Subcutaneous adipose tissue (tissue), 4 donors: ENCODE data around the gene BTN1A1. TPM values are rescaled to one million over a fixed set of nuclear protein-coding genes. Genes with fewer than 3 reads are reported as not detected.

Source experiments
- CTCF ChIP-seq: fragments of 450-650 bp; IDR thresholded peaks from one replicate; pipeline ENCODE4 v1.5.1; 2016; ENCODE audit warnings: low read depth, mild to moderate bottlenecking, control low read depth, antibody characterized with exemption, moderate library complexity
- total RNA-seq, 4 donors: library from RNA; depleted of rRNA; stranded (reverse); fragments of >200 nt; gene quantifications; one replicate each; pipeline ENCODE4 v1.1.0, GENCODE V29; 2016

BTN1A1 gene
- total RNA-seq, 4 donors from 2014 or later = not detected

GRCh38 chr6:26537846-26538571 lies 37.9 kb downstream of the BTN1A1 start, which contains the start of gene HMGN4:
Gene HMGN4 (plus strand): TSS chr6:26538366. CDS start chr6:26545207, 6,841 bp downstream.
- TF ChIP-seq CTCF = no peak

GRCh38 chr6:26538572-26538902 lies 38.4 kb downstream of the BTN1A1 start:
- TF ChIP-seq CTCF = no peak

- TF ChIP-seq CTCF = no peak
Observed at GRCh38 chr6:26539071-26539615, 39.0 kb downstream of the BTN1A1 start.

GRCh38 chr6:26541579-26541978 lies 41.5 kb downstream of the BTN1A1 start:
- no peak for TF ChIP-seq CTCF

- no peak for TF ChIP-seq CTCF
Observed at GRCh38 chr6:26543953-26544352, 43.9 kb downstream of the BTN1A1 start.

- TF ChIP-seq CTCF = no peak
Observed at GRCh38 chr6:26544473-26544872, 44.4 kb downstream of the BTN1A1 start.

- TF ChIP-seq CTCF = no peak
Observed at GRCh38 chr6:26545627-26546026, 45.5 kb downstream of the BTN1A1 start.
